A673 (cell line): ENCODE results near the gene NTN1. TPM values are rescaled to one million over a fixed set of nuclear protein-coding genes. Genes with fewer than 3 reads are reported as not detected.

ENCODE experiments used
- BruUV-seq: library from RNA; stranded (reverse); fragments of 400-500 nt; replicated peaks from 2 replicates; lab custom pipeline; 2021; lab: Mats Ljungman, UMichigan
- CTCF ChIA-PET: fragments of 300-600 bp; sonication (Branson Sonifier 250); formaldehyde crosslinking; loops from one replicate; lab custom pipeline; 2022; ENCODE audit warnings: antibody characterized with exemption; lab: Charles Lee
- POLR2A ChIA-PET: fragments of 300-600 bp; sonication (Branson Sonifier 250); formaldehyde crosslinking; loops from one replicate; lab custom pipeline; 2022; ENCODE audit warnings: antibody characterized with exemption; ENCODE audit not compliant: low non-redundant PET; lab: Charles Lee
- DNase-seq: peaks from one replicate; pipeline ENCODE4 v3.0.0-alpha.2; 2015; ENCODE audit warnings: low spot score
- H3K27ac ChIP-seq: fragments of 200-600 bp; sonication (generic); 2 replicates; pipeline ENCODE4 v1.5.1; 2016; ENCODE audit warnings: mixed run types, low read depth, mild to moderate bottlenecking, mixed read lengths, antibody characterized with exemption, low read length; ENCODE audit not compliant: poor library complexity, severe bottlenecking
- H3K27me3 ChIP-seq: fragments of 200-600 bp; sonication (generic); replicated peaks from 2 replicates; pipeline ENCODE4 v1.6.1; 2017; ENCODE audit warnings: mixed run types, low read depth, mild to moderate bottlenecking, mixed read lengths, antibody characterized with exemption, low read length; ENCODE audit not compliant: insufficient read depth, poor library complexity
- H3K36me3 ChIP-seq: fragments of 200-600 bp; sonication (generic); 2 replicates; pipeline ENCODE4 v1.6.1; 2016; ENCODE audit warnings: mixed run types, mild to moderate bottlenecking, mixed read lengths, antibody characterized with exemption, low read length; ENCODE audit not compliant: insufficient read depth, poor library complexity, severe bottlenecking
- H3K4me1 ChIP-seq: fragments of 200-600 bp; sonication (generic); 2 replicates; pipeline ENCODE4 v1.6.1; 2017; ENCODE audit warnings: mixed run types, mild to moderate bottlenecking, mixed read lengths, antibody characterized with exemption, low read length; ENCODE audit not compliant: insufficient read depth, poor library complexity, severe bottlenecking
- H3K4me3 ChIP-seq: fragments of 200-600 bp; sonication (generic); 2 replicates; pipeline ENCODE4 v1.5.1; 2016; ENCODE audit warnings: low read depth, mixed run types, mild to moderate bottlenecking, mixed read lengths, low read length; ENCODE audit not compliant: poor library complexity, severe bottlenecking
- H3K9me3 ChIP-seq: fragments of 200-600 bp; sonication (generic); 2 replicates; pipeline ENCODE4 v1.6.1; 2016; ENCODE audit warnings: mixed run types, low read depth, mild to moderate bottlenecking, mixed read lengths, antibody characterized with exemption, low read length; ENCODE audit not compliant: poor library complexity, severe bottlenecking
- CTCF ChIP-seq: fragments of 300-800, 200-600 bp; sonication (generic); conservative IDR thresholded peaks from 2 replicates; pipeline ENCODE4 v1.5.1; 2017; ENCODE audit warnings: low read depth, mild to moderate bottlenecking, antibody characterized with exemption, low read length, moderate library complexity, mixed read lengths
- EZH2 ChIP-seq: fragments of 200-600 bp; sonication (generic); IDR thresholded peaks from 2 replicates; pipeline ENCODE4 v1.6.1; 2017; ENCODE audit warnings: borderline replicate concordance, low read depth, mild to moderate bottlenecking, mixed read lengths, antibody characterized with exemption, low read length; ENCODE audit not compliant: poor library complexity, severe bottlenecking
- intact Hi-C: fragments of 100-400 bp; cut with micrococcal nuclease; formaldehyde crosslinking; loops from one replicate; pipeline ENCODE4 v1.10.0; 2022; ENCODE audit not compliant: unreplicated experiment
- total RNA-seq: library from RNA; stranded (reverse); gene quantifications from 2 replicates; pipeline ENCODE4 v1.2.3, GENCODE V29; 2021

NTN1 gene
- total RNA-seq, 1 experiment from 2014 or later = 4.3 TPM

GRCh38 chr17:9286434-9286833, 265.1 kb downstream of the NTN1 start:
- Histone ChIP-seq H3K27ac (no peak overlapping the region), H3K27me3 (no peaks in the 10 kb centered on the region), H3K4me3 (no peak overlapping the region), H3K36me3 (no peaks in the 10 kb centered on the region), H3K4me1 (peaks cover 7% of the 10 kb centered on the region), H3K9me3 (no peaks in the 10 kb centered on the region)
- intact Hi-C loops = no loop called here
- TF ChIP-seq EZH2 (no peak), CTCF (no peak)
- CTCF ChIA-PET = no interaction called here
- no peak for DNase-seq
- no TSS peak for BruUV-seq
- POLR2A ChIA-PET = no interaction called here

- intact Hi-C loops = no loop called here
- Histone ChIP-seq H3K27ac (no peak overlapping the region), H3K4me3 (no peak overlapping the region), H3K36me3 (no peaks in the 10 kb centered on the region), H3K27me3 (no peaks in the 10 kb centered on the region), H3K4me1 (peaks cover 7% of the 10 kb centered on the region), H3K9me3 (no peaks in the 10 kb centered on the region)
- TF ChIP-seq CTCF = no peak
- TF ChIP-seq EZH2 = no peak
- POLR2A ChIA-PET = no interaction called here
- BruUV-seq = no TSS peak
- CTCF ChIA-PET = no interaction called here
- DNase-seq = no peak
These were observed 266.0 kb downstream of the NTN1 start for GRCh38 chr17:9287306-9287705.

- Histone ChIP-seq H3K27ac (no peak overlapping the region), H3K4me3 (no peak overlapping the region), H3K9me3 (no peaks in the 10 kb centered on the region), H3K27me3 (no peaks in the 10 kb centered on the region), H3K4me1 (peaks cover 7% of the 10 kb centered on the region), H3K36me3 (no peaks in the 10 kb centered on the region)
- no peak for DNase-seq
- BruUV-seq = no TSS peak
- ChIA-PET POLR2A (no interaction called here), CTCF (interaction anchor here (0.6 kb wide), 1 partner anchor 156 kb away, joined by 5 read pairs; no protein-coding TSS in a partner anchor)
- intact Hi-C loops = no loop called here
- TF ChIP-seq EZH2 (no peak), CTCF (no peak)
These were observed 268.9 kb downstream of the NTN1 start for GRCh38 chr17:9290226-9290613.
